Liver (tissue), 9 donors: ENCODE results near the gene EXOC1L. TPM values are rescaled to one million over a fixed set of nuclear protein-coding genes. Genes with fewer than 3 reads are reported as not detected.

Experiments used
- DNase-seq: peaks from one replicate; pipeline ENCODE4 v3.0.0-alpha.2; 2017; ENCODE audit warnings: low spot score
- H3K27ac ChIP-seq, 2 donors: one replicate each; pipeline ENCODE4 v1.7.0; 2013; ENCODE audit warnings: inconsistent platforms in 2 of 2, low read length in 2 of 2, control low read depth in 1 of 2, low read depth in 1 of 2, mild to moderate bottlenecking in 1 of 2
- H3K27me3 ChIP-seq, 4 donors: one replicate each; pipeline versions ENCODE4 v1.6.1 to v1.7.0; 2013; ENCODE audit warnings: low read length in 3 of 4, inconsistent platforms in 1 of 4, mild to moderate bottlenecking in 1 of 4, moderate library complexity in 1 of 4; ENCODE audit not compliant: control insufficient read depth in 4 of 4, insufficient read depth in 4 of 4
- H3K36me3 ChIP-seq, 4 donors: one replicate each; pipeline versions ENCODE4 v1.6.1 to v1.7.0; 2013; ENCODE audit warnings: low read length in 3 of 4, mild to moderate bottlenecking in 3 of 4, low read depth in 1 of 4, moderate library complexity in 1 of 4; ENCODE audit not compliant: control insufficient read depth in 4 of 4, insufficient read depth in 3 of 4
- H3K4me1 ChIP-seq, 4 donors: one replicate each; pipeline versions ENCODE4 v1.6.1 to v1.7.0; 2013; ENCODE audit warnings: low read length in 3 of 4, mild to moderate bottlenecking in 3 of 4, moderate library complexity in 1 of 4; ENCODE audit not compliant: control insufficient read depth in 4 of 4, insufficient read depth in 4 of 4
- H3K4me3 ChIP-seq, 3 donors: one replicate each; pipeline versions ENCODE4 v1.6.1 to v1.7.0; 2013; ENCODE audit warnings: low read length in 3 of 3, control low read depth in 1 of 3, low read depth in 1 of 3, mild to moderate bottlenecking in 1 of 3
- H3K9ac ChIP-seq, 2 donors: one replicate each; pipeline ENCODE4 v1.7.0; 2013; ENCODE audit warnings: low read length in 2 of 2, mild to moderate bottlenecking in 2 of 2, moderate library complexity in 2 of 2, control low read depth in 1 of 2, low read depth in 1 of 2
- H3K9me3 ChIP-seq, 4 donors: one replicate each; pipeline versions ENCODE4 v1.6.1 to v1.7.0; 2013; ENCODE audit warnings: low read length in 3 of 4; ENCODE audit not compliant: control insufficient read depth in 4 of 4
- EGR1 ChIP-seq, 2 donors: IDR thresholded peaks; 2 replicates each; pipeline ENCODE4 v1.6.1; 2016 to 2018; ENCODE audit warnings: antibody characterized with exemption in 2 of 2, low read depth in 2 of 2
- FOXA1 ChIP-seq: IDR thresholded peaks from 2 replicates; pipeline ENCODE4 v1.6.1; 2016; ENCODE audit warnings: antibody characterized with exemption
- FOXA2 ChIP-seq: IDR thresholded peaks from 2 replicates; pipeline ENCODE4 v1.6.1; 2016; ENCODE audit warnings: antibody characterized with exemption
- GABPA ChIP-seq, 2 donors: IDR thresholded peaks in 1 of 2; conservative IDR thresholded peaks in 1 of 2; 2 replicates each; pipeline ENCODE4 v1.6.1; 2016; ENCODE audit warnings: antibody characterized with exemption in 2 of 2, mild to moderate bottlenecking in 1 of 2, moderate library complexity in 1 of 2
- HNF4A ChIP-seq, 2 donors: conservative IDR thresholded peaks; 2 replicates each; pipeline ENCODE4 v1.6.1; 2016; ENCODE audit warnings: antibody characterized with exemption in 2 of 2, mild to moderate bottlenecking in 2 of 2
- HNF4G ChIP-seq: IDR thresholded peaks from 2 replicates; pipeline ENCODE4 v1.6.1; 2016; ENCODE audit warnings: antibody characterized with exemption
- JUND ChIP-seq, 2 donors: IDR thresholded peaks; 2 replicates each; pipeline ENCODE4 v1.6.1; 2016; ENCODE audit warnings: antibody characterized with exemption in 2 of 2
- NR2F2 ChIP-seq: IDR thresholded peaks from 2 replicates; pipeline ENCODE4 v1.6.1; 2016; ENCODE audit warnings: antibody characterized with exemption
- RAD21 ChIP-seq, 2 donors: IDR thresholded peaks; 2 replicates each; pipeline ENCODE4 v1.6.1; 2016; ENCODE audit warnings: antibody characterized with exemption in 2 of 2, mild to moderate bottlenecking in 2 of 2
- RXRA ChIP-seq, 2 donors: IDR thresholded peaks; 2 replicates each; pipeline ENCODE4 v1.6.1; 2017 to 2018; ENCODE audit warnings: antibody characterized with exemption in 2 of 2, mild to moderate bottlenecking in 1 of 2
- SP1 ChIP-seq: IDR thresholded peaks from 2 replicates; pipeline ENCODE4 v1.6.1; 2018; ENCODE audit warnings: antibody characterized with exemption, mild to moderate bottlenecking
- TAF1 ChIP-seq: conservative IDR thresholded peaks from 2 replicates; pipeline ENCODE4 v1.6.1; 2016; ENCODE audit warnings: antibody characterized with exemption, mild to moderate bottlenecking
- YY1 ChIP-seq: IDR thresholded peaks from 2 replicates; pipeline ENCODE4 v1.6.1; 2016; ENCODE audit warnings: antibody characterized with exemption, mild to moderate bottlenecking
- WGBS: extraction: QIAGEN DNeasy Blood & Tissue Kit; methylation state at CpG from one replicate; pipeline ENCODE4 v1.1.7; 2013; 5-methylcytosine and 5-hydroxymethylcytosine counted together
- polyA plus RNA-seq, 2 donors: library from polyadenylated mRNA; stranded (reverse) in 1 of 2; unstranded in 1 of 2; fragments of 200-250 nt in 1 of 2; fragments of >200 nt in 1 of 2; fragmentation: Nextera tagmentation in 1 of 2; extraction: Ambion mirVana in 1 of 2; gene quantifications; one replicate each; pipeline versions ENCODE4 v1.2.1 to v1.2.3, GENCODE V29; 2013 to 2015
- total RNA-seq, 2 donors: library from RNA; depleted of rRNA; stranded (reverse); fragments of >200 nt; gene quantifications; one replicate each; pipeline ENCODE4 v1.2.3, GENCODE V29; 2014
- TF ChIP-seq, protein P1 (sequence below): IDR thresholded peaks from 2 replicates; pipeline ENCODE4 v1.6.1; 2016; ENCODE audit warnings: antibody characterized with exemption
- TF ChIP-seq, protein P2 (sequence below): IDR thresholded peaks from 2 replicates; pipeline ENCODE4 v1.6.1; 2016; ENCODE audit warnings: antibody characterized with exemption
- TF ChIP-seq, protein P3 (sequence below): IDR thresholded peaks from 2 replicates; pipeline ENCODE4 v1.6.1; 2016; ENCODE audit warnings: antibody characterized with exemption
- TF ChIP-seq, protein P4 (sequence below): IDR thresholded peaks from 2 replicates; pipeline ENCODE4 v1.6.1; 2016; ENCODE audit warnings: antibody characterized with exemption, mild to moderate bottlenecking
- TF ChIP-seq, protein P5 (sequence below): fragments of 150-350 bp; IDR thresholded peaks from 2 replicates; pipeline ENCODE4 v1.5.1; 2017; ENCODE audit warnings: improper control_type of control experiment, low read depth, low read length; ENCODE audit not compliant: missing input control
- donor health status: healthy.
- donor health status: healthy.
- donor health status: healthy.
- donor health status: healthy.
- donor health status: healthy.

EXOC1L gene, protein sequence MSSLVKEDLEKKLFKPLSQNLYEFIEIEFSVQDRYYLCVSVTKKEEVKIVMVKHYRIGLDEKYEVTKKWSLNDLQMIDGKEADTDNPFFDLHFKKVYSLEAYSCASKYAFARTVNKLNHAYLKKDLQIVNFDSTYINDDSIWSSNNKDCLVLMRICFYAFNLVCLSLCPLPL
- total RNA-seq = not detected
- polyA plus RNA-seq = not detected

DNA sequence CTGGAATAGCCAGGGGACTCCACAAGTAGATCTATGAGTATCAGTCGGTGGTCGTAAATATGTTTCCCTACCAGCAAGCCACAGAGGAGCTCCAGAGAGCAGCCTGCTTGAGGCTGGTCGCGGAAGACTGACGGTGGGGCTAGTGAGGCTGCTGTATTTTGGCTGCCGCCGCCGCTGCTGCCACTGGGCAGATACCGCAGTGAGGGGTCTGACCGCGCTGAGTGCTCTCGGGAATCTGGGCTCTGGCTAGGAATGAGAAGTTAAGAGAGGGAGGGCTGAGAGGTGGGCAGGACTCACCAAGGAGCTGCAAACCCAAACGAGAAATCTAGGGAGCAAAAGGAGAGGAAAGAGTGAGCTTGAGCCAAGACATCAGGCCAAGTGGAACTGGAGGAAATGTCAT is at the start of gene EXOC1L:
Gene EXOC1L (plus strand): TSS at position 157 of the 400 bp plus-strand sequence. CDS start 237 bp downstream, at position 394.
- Histone ChIP-seq H3K27me3 (peaks cover 0 to 2% (median 0%) of the 10 kb centered on the region in 4 donors), H3K9me3 (no peaks in the 10 kb centered on the region), H3K27ac (no peak within 1 kb of the TSS), H3K4me3 (no peak within 1 kb of the TSS), H3K36me3 (no peaks in the 10 kb centered on the region), H3K4me1 (no peaks in the 10 kb centered on the region), H3K9ac (peak within 1 kb of the TSS in 1 of 2 donors; percentile 2)
- 10% methylated on average over 13 of the region's 13 CpGs for WGBS
- TF ChIP-seq, protein P1, sequence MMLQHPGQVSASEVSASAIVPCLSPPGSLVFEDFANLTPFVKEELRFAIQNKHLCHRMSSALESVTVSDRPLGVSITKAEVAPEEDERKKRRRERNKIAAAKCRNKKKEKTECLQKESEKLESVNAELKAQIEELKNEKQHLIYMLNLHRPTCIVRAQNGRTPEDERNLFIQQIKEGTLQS = no peak
- TF ChIP-seq HNF4G = no peak
- no peak for TF ChIP-seq TAF1
- no peak for TF ChIP-seq SP1
- TF ChIP-seq, protein P2, sequence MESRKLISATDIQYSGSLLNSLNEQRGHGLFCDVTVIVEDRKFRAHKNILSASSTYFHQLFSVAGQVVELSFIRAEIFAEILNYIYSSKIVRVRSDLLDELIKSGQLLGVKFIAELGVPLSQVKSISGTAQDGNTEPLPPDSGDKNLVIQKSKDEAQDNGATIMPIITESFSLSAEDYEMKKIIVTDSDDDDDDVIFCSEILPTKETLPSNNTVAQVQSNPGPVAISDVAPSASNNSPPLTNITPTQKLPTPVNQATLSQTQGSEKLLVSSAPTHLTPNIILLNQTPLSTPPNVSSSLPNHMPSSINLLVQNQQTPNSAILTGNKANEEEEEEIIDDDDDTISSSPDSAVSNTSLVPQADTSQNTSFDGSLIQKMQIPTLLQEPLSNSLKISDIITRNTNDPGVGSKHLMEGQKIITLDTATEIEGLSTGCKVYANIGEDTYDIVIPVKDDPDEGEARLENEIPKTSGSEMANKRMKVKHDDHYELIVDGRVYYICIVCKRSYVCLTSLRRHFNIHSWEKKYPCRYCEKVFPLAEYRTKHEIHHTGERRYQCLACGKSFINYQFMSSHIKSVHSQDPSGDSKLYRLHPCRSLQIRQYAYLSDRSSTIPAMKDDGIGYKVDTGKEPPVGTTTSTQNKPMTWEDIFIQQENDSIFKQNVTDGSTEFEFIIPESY = no peak
- no peak for TF ChIP-seq GABPA (IDR thresholded peaks at IDR 0.05 in 1 of 2, conservative IDR thresholded peaks at IDR 0.05 in 1 of 2)
- TF ChIP-seq EGR1 (IDR thresholded peaks at IDR 0.05; ENCODE audit: low read depth in 2 of 2) = no peak
- TF ChIP-seq, protein P3, sequence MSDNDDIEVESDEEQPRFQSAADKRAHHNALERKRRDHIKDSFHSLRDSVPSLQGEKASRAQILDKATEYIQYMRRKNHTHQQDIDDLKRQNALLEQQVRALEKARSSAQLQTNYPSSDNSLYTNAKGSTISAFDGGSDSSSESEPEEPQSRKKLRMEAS = no peak
- TF ChIP-seq JUND (IDR thresholded peaks at IDR 0.05) = no peak
- no peak for TF ChIP-seq FOXA1
- TF ChIP-seq RAD21 (IDR thresholded peaks at IDR 0.05) = no peak
- TF ChIP-seq YY1 = no peak
- TF ChIP-seq HNF4A (conservative IDR thresholded peaks at IDR 0.05) = no peak
- no peak for TF ChIP-seq RXRA (IDR thresholded peaks at IDR 0.05)
- no peak for TF ChIP-seq NR2F2
- no peak for TF ChIP-seq FOXA2
- TF ChIP-seq, protein P4, sequence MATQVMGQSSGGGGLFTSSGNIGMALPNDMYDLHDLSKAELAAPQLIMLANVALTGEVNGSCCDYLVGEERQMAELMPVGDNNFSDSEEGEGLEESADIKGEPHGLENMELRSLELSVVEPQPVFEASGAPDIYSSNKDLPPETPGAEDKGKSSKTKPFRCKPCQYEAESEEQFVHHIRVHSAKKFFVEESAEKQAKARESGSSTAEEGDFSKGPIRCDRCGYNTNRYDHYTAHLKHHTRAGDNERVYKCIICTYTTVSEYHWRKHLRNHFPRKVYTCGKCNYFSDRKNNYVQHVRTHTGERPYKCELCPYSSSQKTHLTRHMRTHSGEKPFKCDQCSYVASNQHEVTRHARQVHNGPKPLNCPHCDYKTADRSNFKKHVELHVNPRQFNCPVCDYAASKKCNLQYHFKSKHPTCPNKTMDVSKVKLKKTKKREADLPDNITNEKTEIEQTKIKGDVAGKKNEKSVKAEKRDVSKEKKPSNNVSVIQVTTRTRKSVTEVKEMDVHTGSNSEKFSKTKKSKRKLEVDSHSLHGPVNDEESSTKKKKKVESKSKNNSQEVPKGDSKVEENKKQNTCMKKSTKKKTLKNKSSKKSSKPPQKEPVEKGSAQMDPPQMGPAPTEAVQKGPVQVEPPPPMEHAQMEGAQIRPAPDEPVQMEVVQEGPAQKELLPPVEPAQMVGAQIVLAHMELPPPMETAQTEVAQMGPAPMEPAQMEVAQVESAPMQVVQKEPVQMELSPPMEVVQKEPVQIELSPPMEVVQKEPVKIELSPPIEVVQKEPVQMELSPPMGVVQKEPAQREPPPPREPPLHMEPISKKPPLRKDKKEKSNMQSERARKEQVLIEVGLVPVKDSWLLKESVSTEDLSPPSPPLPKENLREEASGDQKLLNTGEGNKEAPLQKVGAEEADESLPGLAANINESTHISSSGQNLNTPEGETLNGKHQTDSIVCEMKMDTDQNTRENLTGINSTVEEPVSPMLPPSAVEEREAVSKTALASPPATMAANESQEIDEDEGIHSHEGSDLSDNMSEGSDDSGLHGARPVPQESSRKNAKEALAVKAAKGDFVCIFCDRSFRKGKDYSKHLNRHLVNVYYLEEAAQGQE = no peak
- TF ChIP-seq, protein P5, sequence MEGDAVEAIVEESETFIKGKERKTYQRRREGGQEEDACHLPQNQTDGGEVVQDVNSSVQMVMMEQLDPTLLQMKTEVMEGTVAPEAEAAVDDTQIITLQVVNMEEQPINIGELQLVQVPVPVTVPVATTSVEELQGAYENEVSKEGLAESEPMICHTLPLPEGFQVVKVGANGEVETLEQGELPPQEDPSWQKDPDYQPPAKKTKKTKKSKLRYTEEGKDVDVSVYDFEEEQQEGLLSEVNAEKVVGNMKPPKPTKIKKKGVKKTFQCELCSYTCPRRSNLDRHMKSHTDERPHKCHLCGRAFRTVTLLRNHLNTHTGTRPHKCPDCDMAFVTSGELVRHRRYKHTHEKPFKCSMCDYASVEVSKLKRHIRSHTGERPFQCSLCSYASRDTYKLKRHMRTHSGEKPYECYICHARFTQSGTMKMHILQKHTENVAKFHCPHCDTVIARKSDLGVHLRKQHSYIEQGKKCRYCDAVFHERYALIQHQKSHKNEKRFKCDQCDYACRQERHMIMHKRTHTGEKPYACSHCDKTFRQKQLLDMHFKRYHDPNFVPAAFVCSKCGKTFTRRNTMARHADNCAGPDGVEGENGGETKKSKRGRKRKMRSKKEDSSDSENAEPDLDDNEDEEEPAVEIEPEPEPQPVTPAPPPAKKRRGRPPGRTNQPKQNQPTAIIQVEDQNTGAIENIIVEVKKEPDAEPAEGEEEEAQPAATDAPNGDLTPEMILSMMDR = no peak
- no peak for DNase-seq
